Ishikawa (cell line): ENCODE measurements around the gene CCDC91.

ENCODE experiments used
- CREB1 ChIP-seq: IDR thresholded peaks from 2 replicates; pipeline ENCODE4 v1.6.1; 2012; ENCODE audit warnings: low read depth
- EGR1 ChIP-seq: IDR thresholded peaks from 2 replicates; pipeline ENCODE4 v1.6.1; 2012
- EP300 ChIP-seq: IDR thresholded peaks from 2 replicates; pipeline ENCODE4 v1.6.1; 2012; ENCODE audit warnings: borderline replicate concordance
- MAX ChIP-seq: IDR thresholded peaks from 2 replicates; pipeline ENCODE4 v1.6.1; 2012
- NFIC ChIP-seq: IDR thresholded peaks from 2 replicates; pipeline ENCODE4 v1.6.1; 2012
- RAD21 ChIP-seq: IDR thresholded peaks from 2 replicates; pipeline ENCODE4 v1.6.1; 2012; ENCODE audit warnings: low read depth
- REST ChIP-seq: IDR thresholded peaks from 2 replicates; pipeline ENCODE4 v1.6.1; 2012; ENCODE audit warnings: low read depth, mild to moderate bottlenecking
- TAF1 ChIP-seq: IDR thresholded peaks from 2 replicates; pipeline ENCODE4 v1.6.1; 2012; ENCODE audit warnings: low read depth, mild to moderate bottlenecking
- TCF12 ChIP-seq: IDR thresholded peaks from 2 replicates; pipeline ENCODE4 v1.6.1; 2012; ENCODE audit warnings: low read depth
- TEAD4 ChIP-seq: IDR thresholded peaks from 2 replicates; pipeline ENCODE4 v1.6.1; 2012
- USF1 ChIP-seq: IDR thresholded peaks from 2 replicates; pipeline ENCODE4 v1.6.1; 2012
- YY1 ChIP-seq: IDR thresholded peaks from 2 replicates; pipeline ENCODE4 v1.6.1; 2012; ENCODE audit warnings: low read depth
- ZBTB7A ChIP-seq: IDR thresholded peaks from 2 replicates; pipeline ENCODE4 v1.6.1; 2012; ENCODE audit warnings: low read depth

GRCh38 chr12:28227251-28227650 is 37.0 kb downstream of the CCDC91 start:
- TF ChIP-seq RAD21 (no peak), YY1 (no peak), USF1 (no peak), EP300 (no peak), TAF1 (no peak), MAX (no peak), NFIC (no peak), CREB1 (no peak), TCF12 (no peak), EGR1 (no peak), TEAD4 (no peak), ZBTB7A (no peak), REST (no peak)
